A549 (cell line): ENCODE results near the gene SENP6. TPM values are rescaled to one million over a fixed set of nuclear protein-coding genes. Genes with fewer than 3 reads are reported as not detected.

ENCODE experiments used
- ATAC-seq, 2 experiments: fragments of 200-7000 bp in 1 of 2; fragments of >200 bp in 1 of 2; cut with Nextera tagmentation in 1 of 2; cut with Tn5 transposase in 1 of 2; 3 replicates each; pipeline versions ENCODE4 v1.8.0 to v1.9.1; 2018 to 2020; ENCODE audit warnings: mild to moderate bottlenecking in 1 of 2, moderate library complexity in 1 of 2
- CTCF ChIA-PET: fragments of 300-600 bp; sonication (Branson Sonifier 250); formaldehyde crosslinking; extraction: SDS; loops from one replicate; lab custom pipeline; 2021; ENCODE audit warnings: antibody characterized with exemption, inconsistent platforms; lab: Yijun Ruan, JAX
- POLR2A ChIA-PET: fragments of 350-600 bp; formaldehyde crosslinking; extraction: SDS; loops from one replicate; lab custom pipeline; 2021; ENCODE audit warnings: antibody characterized with exemption, inconsistent platforms; lab: Yijun Ruan, JAX
- DNase-seq, 2 experiments: peaks; one replicate each; pipeline versions ENCODE4 v3.0.0 to v3.0.0-alpha.2; 2011 to 2016; ENCODE audit warnings: low read depth in 1 of 2, low spot score in 1 of 2
- FAIRE-seq: peaks from 2 replicates; lab custom pipeline; 2011; peaks lifted over from hg19 to GRCh38; lab: Jason Lieb, UNC
- H3K27ac ChIP-seq, 2 experiments: fragments of >200 bp; sonication (Bioruptor Twin); formaldehyde crosslinking; 3 replicates each; pipeline ENCODE4 v1.5.1; 2016 to 2017
- H3K4me1 ChIP-seq: fragments of >200 bp; sonication (Bioruptor Twin); formaldehyde crosslinking; 3 replicates; pipeline ENCODE4 v1.6.1; 2016
- H3K4me2 ChIP-seq: fragments of >200 bp; sonication (Bioruptor Twin); formaldehyde crosslinking; 3 replicates; pipeline ENCODE4 v1.6.1; 2016
- H3K4me3 ChIP-seq: fragments of >200 bp; sonication (Bioruptor Twin); formaldehyde crosslinking; 3 replicates; pipeline ENCODE4 v1.5.1; 2016
- H3K9me3 ChIP-seq: fragments of >200 bp; sonication (Bioruptor Twin); formaldehyde crosslinking; 3 replicates; pipeline ENCODE4 v1.6.1; 2016
- CBX8 ChIP-seq: fragments of 200-600 bp; sonication (generic); IDR thresholded peaks from 2 replicates; pipeline ENCODE4 v1.6.1; 2016
- CEBPB ChIP-seq, 2 experiments: fragments of >200 bp in 1 of 2; sonication (Bioruptor Twin) in 1 of 2; formaldehyde crosslinking in 1 of 2; IDR thresholded peaks; 2 replicates each; pipeline ENCODE4 v1.6.1; 2012 to 2016
- CHD2 ChIP-seq: fragments of 150-350 bp; IDR thresholded peaks from 2 replicates; pipeline ENCODE4 v1.6.1; 2014; ENCODE audit warnings: low read length; ENCODE audit not compliant: partially characterized antibody
- E2F6 ChIP-seq: IDR thresholded peaks from 2 replicates; pipeline ENCODE4 v1.6.1; 2012; ENCODE audit warnings: low read depth, borderline replicate concordance
- ELK1 ChIP-seq: fragments of 150-350 bp; IDR thresholded peaks from 2 replicates; pipeline ENCODE4 v1.6.1; 2014; ENCODE audit warnings: low read depth, mild to moderate bottlenecking, low read length
- FOSL2 ChIP-seq, 2 experiments: fragments of 450-650 bp in 1 of 2; fragments of >200 bp in 1 of 2; sonication (Bioruptor Twin) in 1 of 2; formaldehyde crosslinking; IDR thresholded peaks; 2 replicates each; pipeline versions ENCODE4 v1.5.0 to v1.6.1; 2016 to 2020; ENCODE audit warnings: mild to moderate bottlenecking in 1 of 2, moderate library complexity in 1 of 2
- HEYL ChIP-seq: fragments of 250-450 bp; sonication (Bioruptor Pico); IDR thresholded peaks from 2 replicates; pipeline ENCODE4 v1.8.0; 2021; ENCODE audit warnings: mild to moderate bottlenecking, moderate library complexity
- HOXB13 ChIP-seq: fragments of 250-450 bp; sonication (Bioruptor Pico); IDR thresholded peaks from 2 replicates; pipeline ENCODE4 v1.5.0; 2020; ENCODE audit warnings: low read depth, mild to moderate bottlenecking, moderate library complexity
- JUN ChIP-seq, 2 experiments: fragments of >200 bp; sonication (Bioruptor Twin); formaldehyde crosslinking; IDR thresholded peaks; 2 replicates in 1 of 2; 3 replicates in 1 of 2; pipeline ENCODE4 v1.6.1; 2016 to 2017
- KDM1A ChIP-seq: fragments of 200-600 bp; sonication (generic); IDR thresholded peaks from 2 replicates; pipeline ENCODE4 v1.6.1; 2016; ENCODE audit warnings: low read depth, mild to moderate bottlenecking
- MAFK ChIP-seq: fragments of 450-650 bp; IDR thresholded peaks from 2 replicates; pipeline ENCODE4 v1.6.1; 2014; ENCODE audit not compliant: partially characterized antibody
- NFE2L2 ChIP-seq: fragments of 150-350 bp; conservative IDR thresholded peaks from 2 replicates; pipeline ENCODE4 v1.6.1; 2014; ENCODE audit warnings: low read length
- PHF8 ChIP-seq: fragments of 200-600 bp; sonication (generic); IDR thresholded peaks from 2 replicates; pipeline ENCODE4 v1.6.1; 2016; ENCODE audit warnings: low read depth, mild to moderate bottlenecking, antibody characterized with exemption, moderate library complexity, borderline replicate concordance
- POLR2A ChIP-seq: IDR thresholded peaks from 2 replicates; pipeline ENCODE4 v1.6.1; 2012; ENCODE audit warnings: mild to moderate bottlenecking, low read length
- RARB ChIP-seq: fragments of 250-450 bp; sonication (Bioruptor Pico); IDR thresholded peaks from 2 replicates; pipeline ENCODE4 v1.8.0; 2021; ENCODE audit warnings: mild to moderate bottlenecking, moderate library complexity
- RCOR1 ChIP-seq: fragments of 150-350 bp; IDR thresholded peaks from 2 replicates; pipeline ENCODE4 v1.6.1; 2014; ENCODE audit warnings: antibody characterized with exemption, low read length, low read depth
- RNF2 ChIP-seq: fragments of 200-600 bp; sonication (generic); IDR thresholded peaks from 2 replicates; pipeline ENCODE4 v1.6.1; 2016; ENCODE audit warnings: low read depth, mild to moderate bottlenecking, antibody characterized with exemption, moderate library complexity, borderline replicate concordance
- SREBF2 ChIP-seq: fragments of 450-650 bp; IDR thresholded peaks from 2 replicates; pipeline ENCODE4 v1.6.1; 2014; ENCODE audit warnings: mild to moderate bottlenecking, moderate library complexity
- TP53 ChIP-seq: fragments of 250-450 bp; sonication (Bioruptor Pico); IDR thresholded peaks from 2 replicates; pipeline ENCODE4 v1.5.0; 2021; ENCODE audit warnings: mild to moderate bottlenecking, moderate library complexity
- USF2 ChIP-seq: fragments of 450-650 bp; IDR thresholded peaks from 2 replicates; pipeline ENCODE4 v1.6.1; 2014; ENCODE audit warnings: antibody characterized with exemption
- WGBS: methylation state at CpG from one replicate; pipeline ENCODE4 v1.1.6; 2017; ENCODE audit errors: missing lambda C conversion rate; 5-methylcytosine and 5-hydroxymethylcytosine counted together
- polyA minus RNA-seq: library from RNA; depleted of rRNA, polyadenylated mRNA; stranded (reverse); fragments of >200 nt; gene quantifications from 2 replicates; pipeline ENCODE4 v1.2.3, GENCODE V29; 2011; rRNA and poly(A)+ RNA removed
- polyA plus RNA-seq, 4 experiments: library from polyadenylated mRNA; depleted of rRNA in 3 of 4; stranded (reverse); fragments of >200 nt; fragmentation: RNase III in 1 of 4; extraction: RNeasy Plus Mini Kit Qiagen cat#74134 plus additional on column Dnase treatment in 1 of 4; gene quantifications; 2 replicates in 3 of 4; 3 replicates in 1 of 4; pipeline ENCODE4 v1.2.3, GENCODE V29; 2011 to 2017
- TF ChIP-seq, protein P1 (sequence below): IDR thresholded peaks from 2 replicates; pipeline ENCODE4 v1.6.1; 2012
- TF ChIP-seq, protein P2 (sequence below): fragments of >200 bp; sonication (Bioruptor Twin); formaldehyde crosslinking; IDR thresholded peaks from 3 replicates; pipeline ENCODE4 v1.6.1; 2016

The SENP6 gene
- polyA plus RNA-seq (2011; rRNA removed) (42.3 and 59.9 TPM in 2 replicates), polyA plus RNA-seq (2017; fragmentation: RNase III; extraction: RNeasy Plus Mini Kit Qiagen cat#74134 plus additional on column Dnase treatment) (29.8 to 30.7 TPM (median 30.0 TPM) in 3 replicates), polyA minus RNA-seq (14.6 and 16.6 TPM in 2 replicates)
- 9.5 and 10.3 TPM in 2 replicates for polyA plus RNA-seq (2012; cell fraction: cytosol; rRNA removed)
- 11.3 and 14.3 TPM in 2 replicates for polyA plus RNA-seq (2012; cell fraction: nucleus; rRNA removed)

DNA sequence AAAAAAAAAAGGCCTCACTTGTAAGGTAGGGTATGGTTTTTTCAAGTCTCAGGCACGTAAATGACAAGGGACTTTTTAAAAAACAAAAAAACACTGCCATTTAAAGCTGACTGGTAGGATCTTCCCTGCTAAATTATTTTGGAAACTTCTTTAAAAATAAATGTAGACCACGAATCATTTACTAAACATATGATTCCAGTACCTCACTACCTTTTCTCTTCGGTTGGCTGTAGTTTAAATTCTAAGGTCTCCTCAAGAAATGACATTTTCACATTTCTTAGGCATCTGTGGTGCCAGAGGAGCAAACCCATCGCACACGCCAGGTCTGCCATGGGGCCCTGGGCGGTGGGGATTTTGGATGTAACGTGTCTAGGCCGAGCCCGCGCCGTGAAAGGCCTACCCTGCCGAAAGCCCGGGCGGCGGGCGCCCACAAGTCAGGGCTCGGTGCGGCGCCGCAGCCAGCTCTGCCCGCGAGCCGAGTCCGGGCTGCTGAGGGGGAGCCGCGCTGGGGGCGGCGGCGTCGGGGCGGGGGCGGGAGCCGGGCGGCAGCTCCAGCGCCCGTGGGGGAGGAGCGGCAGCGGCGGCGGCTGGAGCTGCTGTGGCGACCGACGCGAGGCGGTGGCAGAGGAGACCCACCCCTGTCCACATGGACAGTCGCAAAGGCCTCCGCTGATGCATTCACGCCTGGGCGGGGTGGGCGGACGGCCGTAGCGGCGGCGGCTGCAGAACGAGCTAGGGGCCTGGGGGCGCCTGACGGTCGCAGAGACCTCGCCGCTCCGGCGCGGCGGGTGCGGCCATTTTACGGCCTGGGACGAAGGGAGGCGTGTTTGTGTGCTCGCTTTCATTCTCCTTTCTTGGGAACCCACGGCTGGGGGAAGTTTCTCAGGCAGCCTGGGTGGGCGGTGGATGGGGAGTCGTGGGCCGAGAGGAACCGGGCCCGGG is at the start of gene SENP6:
Gene SENP6, plus strand, starts transcription at position 577 of the 942 bp plus-strand sequence. CDS start 645 bp downstream, outside the sequence.
- peak within 1 kb of the TSS; percentile 85 for H3K4me2 ChIP-seq
- FAIRE-seq (no peak), ATAC-seq (peak; percentile 90 to 93), DNase-seq (peak; percentile 21 to 77)
- peak within 1 kb of the TSS; percentile 78 for H3K4me3 ChIP-seq
- no peaks in the 10 kb centered on the region for H3K4me1 ChIP-seq
- no peaks in the 10 kb centered on the region for H3K9me3 ChIP-seq
- POLR2A ChIA-PET = interaction anchor here (0.8 to 1.4 kb wide), 5 partner anchors 10 to 358 kb away, joined by 3 to 5 read pairs (median 4); partner anchors contain the start of genes COX7A2 and TMEM30A
- TF ChIP-seq POLR2A (peak; percentile 80), RARB (CRISPR knock-in tag) (no peak), FOSL2 (IDR thresholded peaks at IDR 0.05) (no peak), FOSL2 (CRISPR knock-in tag; IDR thresholded peaks at IDR 0.05) (no peak), PHF8 (peak; percentile 47; the same call in 1 of the 2 replicates), NFE2L2 (no peak), E2F6 (0 out of 2 replicates have a peak, but pooled peaks have one; percentile 26), JUN (IDR thresholded peaks at IDR 0.05) (peak; percentile 46 to 88; a peak in 4 of 5 replicates)
- TF ChIP-seq, protein P1, sequence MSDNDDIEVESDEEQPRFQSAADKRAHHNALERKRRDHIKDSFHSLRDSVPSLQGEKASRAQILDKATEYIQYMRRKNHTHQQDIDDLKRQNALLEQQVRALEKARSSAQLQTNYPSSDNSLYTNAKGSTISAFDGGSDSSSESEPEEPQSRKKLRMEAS = peak; percentile 74
- TF ChIP-seq, protein P2, sequence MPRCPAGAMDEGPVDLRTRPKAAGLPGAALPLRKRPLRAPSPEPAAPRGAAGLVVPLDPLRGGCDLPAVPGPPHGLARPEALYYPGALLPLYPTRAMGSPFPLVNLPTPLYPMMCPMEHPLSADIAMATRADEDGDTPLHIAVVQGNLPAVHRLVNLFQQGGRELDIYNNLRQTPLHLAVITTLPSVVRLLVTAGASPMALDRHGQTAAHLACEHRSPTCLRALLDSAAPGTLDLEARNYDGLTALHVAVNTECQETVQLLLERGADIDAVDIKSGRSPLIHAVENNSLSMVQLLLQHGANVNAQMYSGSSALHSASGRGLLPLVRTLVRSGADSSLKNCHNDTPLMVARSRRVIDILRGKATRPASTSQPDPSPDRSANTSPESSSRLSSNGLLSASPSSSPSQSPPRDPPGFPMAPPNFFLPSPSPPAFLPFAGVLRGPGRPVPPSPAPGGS = peak; percentile 61; the same call in 1 of the 3 replicates
- WGBS = 5% methylated on average over 7 of the region's 76 CpGs
- H3K27ac ChIP-seq = peak within 1 kb of the TSS; percentile 97 to 99
- CTCF ChIA-PET = interaction anchor here (1.0 to 1.2 kb wide), 2 partner anchors 16 to 302 kb away, joined by 3 to 5 read pairs; no protein-coding TSS in a partner anchor

DNA sequence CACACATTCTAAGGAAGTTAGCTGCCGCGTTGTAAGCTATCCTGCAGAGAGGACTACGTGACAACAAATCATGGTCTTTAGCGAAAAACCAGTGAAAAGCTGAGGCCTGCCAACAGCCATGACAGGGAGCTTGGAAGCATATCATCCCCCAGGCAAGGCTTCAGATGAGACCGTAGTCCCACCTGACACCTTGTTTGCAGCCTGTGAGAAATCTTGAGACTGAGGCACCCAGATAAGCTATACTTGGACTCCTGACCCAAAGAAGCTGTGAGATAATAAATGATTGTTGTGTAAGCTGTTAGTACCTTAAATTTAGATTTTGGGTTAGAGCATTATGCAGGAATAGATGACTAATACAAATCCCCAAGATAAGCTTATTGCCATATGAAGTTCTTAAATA is 45.4 kb upstream of the SENP6 start:
- POLR2A ChIA-PET = no interaction called here
- H3K4me1 ChIP-seq = no peaks in the 10 kb centered on the region
- CTCF ChIA-PET = interaction anchor here (1.3 to 2.0 kb wide), 3 partner anchors 10 to 347 kb away, joined by 4 to 5 read pairs (median 4); no protein-coding TSS in a partner anchor
- H3K9me3 ChIP-seq = no peaks in the 10 kb centered on the region
- no peak overlapping the region for H3K4me3 ChIP-seq
- TF ChIP-seq HOXB13 (CRISPR knock-in tag) = no peak
- WGBS = 100% methylated on average over 1 of the region's 5 CpGs
- no peak for ATAC-seq
- H3K27ac ChIP-seq = no peak overlapping the region
- no peak for FAIRE-seq
- no peak overlapping the region for H3K4me2 ChIP-seq
- no peak for DNase-seq

GRCh38 chr6:75557068-75557467 is 44.6 kb upstream of the SENP6 start:
- Histone ChIP-seq H3K4me3 (no peak overlapping the region), H3K27ac (no peak overlapping the region), H3K4me1 (no peaks in the 10 kb centered on the region), H3K4me2 (no peak overlapping the region), H3K9me3 (no peaks in the 10 kb centered on the region)
- FAIRE-seq (no peak), DNase-seq (no peak), ATAC-seq (no peak)
- ChIA-PET POLR2A (no interaction called here), CTCF (interaction anchor here (1.3 to 2.0 kb wide), 2 partner anchors 30 to 348 kb away, joined by 4 read pairs; no protein-coding TSS in a partner anchor)
- TF ChIP-seq HEYL (CRISPR knock-in tag) (no peak), TP53 (CRISPR knock-in tag) (no peak), RNF2 (no peak), PHF8 (no peak), CBX8 (no peak), CHD2 (no peak), USF2 (no peak), KDM1A (no peak), MAFK (no peak), CEBPB (IDR thresholded peaks at IDR 0.05) (no peak), RCOR1 (no peak), ELK1 (no peak), SREBF2 (no peak)
- TF ChIP-seq, protein P2 = no peak
- WGBS = 97% methylated on average over 1 of the region's 1 CpG
